GM19397 (cell line): ENCODE measurements around the gene WWC2.
"Not testable (repeated sequence)": the region's sequence is repeated elsewhere in the genome, so short reads cannot be mapped to it uniquely, and the experiment has no call there.

Experiments used
- ATAC-seq: cut with Tn5 transposase; IDR thresholded peaks from one replicate; pipeline ENCODE4 v1.9.1; 2021; ENCODE audit warnings: mild to moderate bottlenecking, moderate library complexity; ENCODE audit not compliant: unreplicated experiment

The WWC2 gene

GRCh38 chr4:183100298-183100599 lies 1.2 kb downstream of the WWC2 start:
- no peak for ATAC-seq

GRCh38 chr4:183100827-183101226 lies 1.8 kb downstream of the WWC2 start:
- ATAC-seq, result no peak

GRCh38 chr4:183101956-183102480 lies 3.0 kb downstream of the WWC2 start:
- no peak for ATAC-seq

GRCh38 chr4:183105092-183105491 lies 6.0 kb downstream of the WWC2 start:
- ATAC-seq, result no peak

GRCh38 chr4:183106839-183107238 lies 7.8 kb downstream of the WWC2 start:
- ATAC-seq, result no peak

- no peak for ATAC-seq
These were observed 8.9 kb downstream of the WWC2 start for GRCh38 chr4:183107891-183108459.

GRCh38 chr4:183110244-183110643 lies 11.2 kb downstream of the WWC2 start:
- no peak for ATAC-seq

GRCh38 chr4:183111452-183111885 lies 12.4 kb downstream of the WWC2 start:
- ATAC-seq, result no peak

GRCh38 chr4:183118141-183118540 lies 19.1 kb downstream of the WWC2 start:
- ATAC-seq, result no peak

GRCh38 chr4:183118585-183118984 lies 19.5 kb downstream of the WWC2 start:
- no peak for ATAC-seq

- not testable (repeated sequence) for ATAC-seq
These were observed 22.6 kb downstream of the WWC2 start for GRCh38 chr4:183121660-183122059.

- ATAC-seq, result no peak
These were observed 25.2 kb downstream of the WWC2 start for GRCh38 chr4:183124228-183124627.

GRCh38 chr4:183124865-183125264 lies 25.8 kb downstream of the WWC2 start:
- ATAC-seq, result no peak

GRCh38 chr4:183129125-183129524 lies 30.1 kb downstream of the WWC2 start:
- no peak for ATAC-seq

- ATAC-seq, result no peak
These were observed 30.6 kb downstream of the WWC2 start for GRCh38 chr4:183129675-183130074.

- ATAC-seq, result no peak
These were observed 31.5 kb downstream of the WWC2 start for GRCh38 chr4:183130328-183131155.

- ATAC-seq, result no peak
These were observed 33.0 kb downstream of the WWC2 start for GRCh38 chr4:183132081-183132480.

- no peak for ATAC-seq
These were observed 33.8 kb downstream of the WWC2 start for GRCh38 chr4:183132865-183133264.

- no peak for ATAC-seq
These were observed 37.8 kb downstream of the WWC2 start for GRCh38 chr4:183136855-183137254.

- ATAC-seq, result no peak
These were observed 40.1 kb downstream of the WWC2 start for GRCh38 chr4:183139058-183139750.

- no peak for ATAC-seq
These were observed 41.0 kb downstream of the WWC2 start for GRCh38 chr4:183139972-183140570.
